GM12892 (cell line): ENCODE measurements around the gene TRABD2B.

Experiments
- DNase-seq: peaks from one replicate; pipeline ENCODE4 v3.0.0; 2011; ENCODE audit not compliant: insufficient read length
- FAIRE-seq: peaks from 2 replicates; lab custom pipeline; 2011; peaks lifted over from hg19 to GRCh38; lab: Jason Lieb, UNC
- POLR2A ChIP-seq: IDR thresholded peaks from 2 replicates; pipeline ENCODE4 v1.6.1; 2011; ENCODE audit warnings: low read depth, low read length, control low read depth
- POLR2AphosphoS5 ChIP-seq: IDR thresholded peaks from 2 replicates; pipeline ENCODE4 v1.6.1; 2011; ENCODE audit warnings: low read depth, low read length, control low read depth
- TAF1 ChIP-seq: IDR thresholded peaks from 2 replicates; pipeline ENCODE4 v1.6.1; 2011; ENCODE audit warnings: low read depth, mild to moderate bottlenecking, control low read depth, low read length, borderline replicate concordance

Gene TRABD2B

GRCh38 chr1:47813970-47814369 lies 183.2 kb downstream of the TRABD2B start:
- DNase-seq, result no peak
- no peak for FAIRE-seq
- TF ChIP-seq TAF1, result no peak
- TF ChIP-seq POLR2AphosphoS5, result no peak
- TF ChIP-seq POLR2A, result no peak

GRCh38 chr1:47812904-47813514 lies 184.2 kb downstream of the TRABD2B start:
- DNase-seq, result no peak
- FAIRE-seq, result no peak
- no peak for TF ChIP-seq POLR2AphosphoS5
- no peak for TF ChIP-seq TAF1
- no peak for TF ChIP-seq POLR2A

- FAIRE-seq (no peak), DNase-seq (no peak)
- TF ChIP-seq POLR2A, result no peak
- TF ChIP-seq TAF1, result no peak
- TF ChIP-seq POLR2AphosphoS5, result no peak
These were observed 186.1 kb downstream of the TRABD2B start for GRCh38 chr1:47810964-47811682.

GRCh38 chr1:47809301-47810084 lies 187.7 kb downstream of the TRABD2B start:
- no peak for DNase-seq
- FAIRE-seq, result no peak
- no peak for TF ChIP-seq TAF1
- TF ChIP-seq POLR2A, result no peak
- TF ChIP-seq POLR2AphosphoS5, result no peak

- TF ChIP-seq POLR2A (no peak), TAF1 (no peak), POLR2AphosphoS5 (no peak)
- DNase-seq (no peak), FAIRE-seq (no peak)
These were observed 188.6 kb downstream of the TRABD2B start for GRCh38 chr1:47808612-47809011.

- DNase-seq (no peak), FAIRE-seq (no peak)
- no peak for TF ChIP-seq POLR2AphosphoS5
- TF ChIP-seq TAF1, result no peak
- no peak for TF ChIP-seq POLR2A
These were observed 191.2 kb downstream of the TRABD2B start for GRCh38 chr1:47805921-47806361.

- no peak for FAIRE-seq
- DNase-seq, result no peak
- no peak for TF ChIP-seq POLR2AphosphoS5
- no peak for TF ChIP-seq TAF1
- no peak for TF ChIP-seq POLR2A
These were observed 192.2 kb downstream of the TRABD2B start for GRCh38 chr1:47805018-47805417.

- no peak for DNase-seq
- FAIRE-seq, result no peak
- TF ChIP-seq POLR2AphosphoS5, result no peak
- no peak for TF ChIP-seq TAF1
- TF ChIP-seq POLR2A, result no peak
These were observed 193.2 kb downstream of the TRABD2B start for GRCh38 chr1:47803815-47804501.

- TF ChIP-seq POLR2AphosphoS5 (no peak), TAF1 (no peak), POLR2A (no peak)
- no peak for FAIRE-seq
- DNase-seq, result no peak
These were observed 199.6 kb downstream of the TRABD2B start for GRCh38 chr1:47797575-47797974.

- TF ChIP-seq POLR2A, result no peak
- no peak for TF ChIP-seq POLR2AphosphoS5
- no peak for TF ChIP-seq TAF1
- no peak for FAIRE-seq
- no peak for DNase-seq
These were observed 200.6 kb downstream of the TRABD2B start for GRCh38 chr1:47796626-47797025.

- TF ChIP-seq TAF1 (no peak), POLR2A (no peak), POLR2AphosphoS5 (no peak)
- no peak for FAIRE-seq
- no peak for DNase-seq
These were observed 202.1 kb downstream of the TRABD2B start for GRCh38 chr1:47795102-47795501.

- TF ChIP-seq TAF1, result no peak
- no peak for TF ChIP-seq POLR2AphosphoS5
- no peak for TF ChIP-seq POLR2A
- FAIRE-seq (no peak), DNase-seq (no peak)
These were observed 202.7 kb downstream of the TRABD2B start for GRCh38 chr1:47794530-47794929.
